Measurements from ENCODE around the gene NOL7.

DNA sequence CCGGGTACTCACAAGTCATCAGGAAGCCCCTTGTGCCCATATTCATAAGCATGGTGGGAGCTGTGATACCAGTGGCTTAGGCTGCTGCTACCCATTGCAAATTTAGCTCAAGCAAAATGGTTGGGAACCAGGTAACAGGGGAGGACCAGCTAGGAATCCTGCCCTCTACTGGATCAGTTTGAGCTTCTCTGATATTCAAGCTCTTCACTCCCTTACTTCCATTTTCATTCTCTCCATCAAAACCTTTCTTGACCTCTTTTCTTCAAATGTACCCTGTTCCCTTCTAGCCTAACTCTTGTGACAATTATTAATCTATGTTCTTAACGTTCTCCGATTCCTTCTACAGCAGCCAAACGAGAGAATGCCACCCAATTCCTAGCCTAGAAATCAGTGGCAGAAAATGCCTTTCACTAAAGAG lies 9.7 kb downstream of the NOL7 start:
- TF ChIP-seq, protein P1, sequence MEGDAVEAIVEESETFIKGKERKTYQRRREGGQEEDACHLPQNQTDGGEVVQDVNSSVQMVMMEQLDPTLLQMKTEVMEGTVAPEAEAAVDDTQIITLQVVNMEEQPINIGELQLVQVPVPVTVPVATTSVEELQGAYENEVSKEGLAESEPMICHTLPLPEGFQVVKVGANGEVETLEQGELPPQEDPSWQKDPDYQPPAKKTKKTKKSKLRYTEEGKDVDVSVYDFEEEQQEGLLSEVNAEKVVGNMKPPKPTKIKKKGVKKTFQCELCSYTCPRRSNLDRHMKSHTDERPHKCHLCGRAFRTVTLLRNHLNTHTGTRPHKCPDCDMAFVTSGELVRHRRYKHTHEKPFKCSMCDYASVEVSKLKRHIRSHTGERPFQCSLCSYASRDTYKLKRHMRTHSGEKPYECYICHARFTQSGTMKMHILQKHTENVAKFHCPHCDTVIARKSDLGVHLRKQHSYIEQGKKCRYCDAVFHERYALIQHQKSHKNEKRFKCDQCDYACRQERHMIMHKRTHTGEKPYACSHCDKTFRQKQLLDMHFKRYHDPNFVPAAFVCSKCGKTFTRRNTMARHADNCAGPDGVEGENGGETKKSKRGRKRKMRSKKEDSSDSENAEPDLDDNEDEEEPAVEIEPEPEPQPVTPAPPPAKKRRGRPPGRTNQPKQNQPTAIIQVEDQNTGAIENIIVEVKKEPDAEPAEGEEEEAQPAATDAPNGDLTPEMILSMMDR (conservative IDR thresholded peaks at IDR 0.05) = peak; percentile 64
- no peak for TF ChIP-seq EZH2 (IDR thresholded peaks at IDR 0.05; ENCODE audit: low read depth)

Measured in PC-9 (cell line).